Activated CD4-positive, alpha-beta T cell treated with anti-CD3 and anti-CD28 coated beads, Interleukin-2, amount 50 U/mL, for 48 hours (primary cell): Measurements from ENCODE around the gene ATP11A.
"Not testable (repeated sequence)": the region's sequence is repeated elsewhere in the genome, so short reads cannot be mapped to it uniquely, and the experiment has no call there.

Source experiments
- DNase-seq, 2 experiments: peaks; one replicate each; pipeline ENCODE4 v3.0.0-alpha.2; 2020

Gene ATP11A

DNA sequence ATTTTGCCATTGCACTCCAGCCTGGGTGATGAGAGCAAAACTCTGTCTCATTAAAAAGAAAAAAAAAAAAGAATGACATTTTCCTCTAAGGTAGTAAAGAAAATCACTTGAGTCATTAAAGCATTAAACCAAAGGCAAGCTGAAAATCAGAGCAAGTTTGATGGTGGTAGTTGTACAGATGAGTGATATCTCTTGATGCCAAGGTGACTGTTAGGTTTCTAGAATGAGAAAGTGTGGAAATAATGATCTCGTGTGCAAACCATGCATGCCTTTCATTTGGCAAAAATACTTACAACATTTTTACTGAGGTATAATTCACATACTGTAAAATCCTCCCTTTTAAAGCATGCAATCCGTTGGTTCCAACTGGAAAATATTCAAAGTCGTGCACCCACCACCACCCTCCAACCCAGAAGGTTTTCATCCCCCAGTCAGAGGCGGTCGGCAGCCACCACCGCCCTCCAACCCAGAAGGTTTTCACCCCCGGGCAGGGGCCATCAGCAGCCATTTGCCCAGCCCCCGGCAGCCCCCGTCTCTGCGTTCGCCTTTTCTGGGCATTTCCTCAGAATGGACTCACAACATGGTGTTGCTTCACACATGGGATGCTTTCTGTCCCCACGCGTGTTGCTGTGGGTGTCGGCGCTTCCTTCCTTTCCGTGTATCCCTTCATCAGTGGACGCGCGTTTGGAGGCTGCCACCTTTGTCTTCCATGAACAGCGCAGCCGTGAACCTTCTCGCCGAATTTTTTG is 90.2 kb downstream of the ATP11A start:
- no peak for DNase-seq

- DNase-seq, result no peak
These were observed 91.4 kb downstream of the ATP11A start for GRCh38 chr13:112781287-112781686.

DNA sequence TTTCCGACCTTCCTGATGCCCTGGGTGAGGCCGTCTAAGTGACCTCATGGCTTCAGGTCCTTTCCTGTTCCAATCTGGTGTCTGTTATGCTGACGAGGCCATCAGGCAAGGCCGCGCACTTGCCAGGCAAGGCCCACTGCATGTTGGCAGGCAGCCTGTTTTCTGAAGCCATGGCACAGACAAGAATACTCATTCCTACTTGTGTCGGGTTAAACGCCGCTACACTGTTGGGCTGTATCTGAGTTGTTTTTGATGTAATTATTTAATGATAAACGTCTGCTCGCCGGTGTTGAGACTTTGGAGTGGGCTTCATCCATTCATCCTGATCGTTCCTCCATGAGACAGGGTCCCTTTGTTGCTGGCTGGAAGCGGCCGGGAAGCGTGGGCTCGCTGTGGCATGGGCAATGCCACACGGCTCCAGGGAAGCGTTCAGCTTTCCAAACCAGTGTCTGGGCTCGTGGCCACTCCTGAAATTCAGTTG is 92.1 kb downstream of the ATP11A start:
- DNase-seq, result no peak

DNA sequence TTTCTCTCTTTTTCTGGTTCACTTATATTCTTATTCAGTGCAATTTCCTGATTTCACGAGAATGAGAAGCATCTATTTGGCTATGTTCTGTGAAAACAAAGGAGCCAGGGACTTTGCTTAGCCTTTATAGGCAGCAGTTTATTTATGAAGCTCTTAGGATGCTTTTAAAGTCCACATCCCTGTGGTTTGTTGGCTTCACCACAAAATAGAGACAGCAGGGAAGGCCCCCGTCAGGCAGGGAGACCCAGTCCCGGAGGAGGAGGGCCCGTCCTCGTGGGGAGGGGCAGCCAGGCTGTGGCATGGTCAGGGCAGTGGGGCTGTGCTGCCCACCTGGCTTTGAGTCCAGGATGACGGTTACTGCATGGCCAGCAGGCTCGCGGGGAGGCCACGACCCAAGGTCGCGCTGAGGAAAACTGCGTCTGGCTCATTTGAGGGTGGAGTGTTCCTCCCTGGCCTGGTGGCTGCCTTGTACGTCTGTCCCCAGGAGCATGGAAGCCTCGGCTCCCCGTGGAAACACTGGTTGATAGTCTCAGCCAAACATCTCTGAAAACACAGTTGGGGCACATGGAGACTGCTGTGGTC is 92.7 kb downstream of the ATP11A start:
- no peak for DNase-seq

- DNase-seq, result no peak
These were observed 93.5 kb downstream of the ATP11A start for GRCh38 chr13:112783135-112783977.

DNA sequence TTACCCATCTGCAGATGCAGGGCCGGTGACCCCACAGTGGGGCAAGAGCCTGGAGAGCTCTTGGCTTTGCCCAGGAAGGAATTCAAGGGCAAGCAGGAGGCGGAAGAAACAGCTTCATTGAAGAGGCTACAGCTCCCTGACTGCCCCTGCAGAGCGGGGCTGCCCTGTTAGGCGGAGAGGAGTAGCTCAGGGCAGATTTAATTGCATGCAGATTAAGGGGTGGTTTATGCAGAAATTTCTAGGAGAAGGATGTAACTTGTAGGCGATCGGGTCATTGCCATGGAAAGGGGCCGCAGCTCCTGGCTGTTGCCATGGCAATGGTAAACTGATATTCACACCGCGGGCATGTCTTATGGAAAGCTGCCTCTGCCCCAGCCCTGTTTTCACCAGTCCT is 94.1 kb downstream of the ATP11A start:
- DNase-seq, result no peak

GRCh38 chr13:112784811-112785482 is 95.1 kb downstream of the ATP11A start:
- DNase-seq, result no peak

DNA sequence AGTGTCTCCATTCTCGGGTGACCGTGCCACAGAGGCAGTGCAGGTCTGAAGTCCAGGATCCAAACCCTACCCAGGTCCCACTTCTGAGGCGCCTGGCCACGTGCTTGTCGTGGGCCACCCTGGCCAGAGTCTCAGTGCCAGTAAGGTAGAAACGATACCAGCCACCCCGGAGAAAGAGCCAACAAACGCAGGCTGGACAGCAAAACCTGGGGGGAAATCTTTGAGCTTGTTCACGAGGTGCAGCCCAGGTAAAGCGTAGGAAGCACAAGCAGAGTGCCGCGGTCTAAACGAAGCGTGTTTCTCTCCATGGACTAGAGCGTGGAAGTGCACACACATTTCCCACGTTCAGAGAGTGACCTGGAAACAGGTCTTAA is 95.6 kb downstream of the ATP11A start:
- no peak for DNase-seq

DNA sequence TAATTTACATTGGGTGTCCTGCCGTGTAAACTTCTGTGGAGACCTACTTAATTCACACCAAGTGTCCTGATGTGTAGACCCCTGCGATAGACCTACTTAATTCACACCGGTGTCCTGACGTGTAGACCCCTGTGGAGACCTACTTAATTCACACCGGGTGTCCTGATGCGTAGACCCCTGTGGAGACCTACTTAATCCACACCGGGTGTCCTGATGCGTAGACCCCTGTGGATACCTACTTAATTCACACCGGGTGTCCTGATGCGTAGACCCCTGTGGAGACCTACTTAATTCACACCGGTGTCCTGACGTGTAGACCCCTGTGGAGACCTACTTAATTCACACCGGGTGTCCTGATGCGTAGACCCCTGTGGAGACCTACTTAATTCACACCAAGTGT is 97.0 kb downstream of the ATP11A start:
- not testable (repeated sequence) for DNase-seq

DNA sequence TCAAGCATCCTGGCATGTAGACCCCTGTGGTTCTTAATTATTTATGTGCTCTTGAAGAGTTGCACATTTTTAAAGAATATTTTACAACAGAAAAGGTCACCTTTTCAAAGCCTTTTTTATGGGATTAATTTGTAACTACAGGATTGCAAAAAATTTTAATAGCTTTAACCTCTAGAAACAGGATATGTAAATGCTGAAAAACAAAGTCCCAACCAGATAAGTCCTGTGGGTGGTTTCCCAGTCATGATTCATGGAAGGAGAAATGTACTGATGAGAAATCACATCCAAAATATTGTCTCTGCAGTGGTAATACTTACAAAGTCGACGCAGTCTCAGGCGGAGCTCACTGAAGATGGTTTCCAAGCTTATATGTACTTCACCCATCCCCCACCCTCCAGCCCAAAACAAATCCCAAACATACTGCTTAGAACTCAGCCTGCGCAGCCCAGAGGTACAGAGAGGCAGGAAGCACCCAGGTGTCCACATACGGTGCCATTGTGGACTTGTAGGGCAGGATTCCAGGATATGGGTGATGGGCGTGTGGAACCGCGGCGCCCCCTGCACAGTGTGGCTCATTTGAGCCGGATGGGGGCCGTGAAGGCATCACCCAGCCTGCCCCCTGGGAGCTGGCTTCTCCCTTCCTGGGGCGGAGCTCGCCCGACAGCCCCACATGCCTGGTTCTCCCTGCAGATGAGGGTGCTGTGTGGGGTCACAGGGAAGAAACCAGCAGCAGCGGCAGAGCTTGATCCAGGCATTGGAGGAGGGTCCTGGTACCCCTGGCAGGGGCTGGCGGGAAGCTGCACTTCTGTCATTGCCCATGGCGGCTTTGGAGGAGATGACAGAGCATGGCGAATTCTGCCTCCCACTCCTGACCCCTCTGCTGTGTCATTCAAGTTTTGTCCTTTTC is 101.2 kb downstream of the ATP11A start:
- DNase-seq, result no peak

DNA sequence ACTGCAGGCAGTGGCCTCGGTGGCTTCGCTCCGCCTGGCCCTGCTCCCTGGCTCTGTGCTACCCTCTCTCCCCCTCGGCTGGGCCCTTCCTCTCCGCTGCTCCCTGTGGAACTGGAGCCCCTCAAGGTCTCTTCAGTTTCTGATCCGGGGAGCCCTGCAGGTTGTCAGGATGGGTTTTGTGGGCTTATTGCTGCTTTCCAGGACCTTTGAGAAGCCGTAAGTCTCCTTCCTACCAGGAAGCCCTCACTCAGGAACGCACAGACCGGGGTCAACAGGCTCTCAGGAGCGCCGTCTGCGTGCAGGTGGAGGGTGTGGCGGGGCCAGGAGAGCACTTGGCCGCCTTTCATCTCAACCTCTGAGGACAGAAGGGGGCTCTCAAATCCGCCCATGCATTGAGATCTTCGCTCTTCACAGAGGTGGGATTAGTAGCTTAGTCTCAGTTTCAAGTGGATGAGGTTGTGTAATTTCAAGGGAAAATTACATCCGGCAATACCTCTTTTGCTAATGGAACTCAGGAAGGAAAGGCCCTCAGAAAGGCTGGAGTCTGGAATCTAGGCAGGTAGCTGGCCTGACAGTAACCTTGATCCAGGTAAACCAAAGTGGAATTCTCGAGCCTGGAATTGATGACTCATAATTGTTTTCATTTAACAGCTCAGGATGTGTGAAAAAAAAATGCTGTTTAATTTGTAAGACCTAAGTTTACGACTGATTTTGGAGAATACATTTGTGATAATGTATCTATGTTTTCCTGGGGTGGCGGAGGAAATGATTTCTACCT is 102.0 kb downstream of the ATP11A start:
- DNase-seq, result no peak

- no peak for DNase-seq
These were observed 102.7 kb downstream of the ATP11A start for GRCh38 chr13:112792511-112792910.

DNA sequence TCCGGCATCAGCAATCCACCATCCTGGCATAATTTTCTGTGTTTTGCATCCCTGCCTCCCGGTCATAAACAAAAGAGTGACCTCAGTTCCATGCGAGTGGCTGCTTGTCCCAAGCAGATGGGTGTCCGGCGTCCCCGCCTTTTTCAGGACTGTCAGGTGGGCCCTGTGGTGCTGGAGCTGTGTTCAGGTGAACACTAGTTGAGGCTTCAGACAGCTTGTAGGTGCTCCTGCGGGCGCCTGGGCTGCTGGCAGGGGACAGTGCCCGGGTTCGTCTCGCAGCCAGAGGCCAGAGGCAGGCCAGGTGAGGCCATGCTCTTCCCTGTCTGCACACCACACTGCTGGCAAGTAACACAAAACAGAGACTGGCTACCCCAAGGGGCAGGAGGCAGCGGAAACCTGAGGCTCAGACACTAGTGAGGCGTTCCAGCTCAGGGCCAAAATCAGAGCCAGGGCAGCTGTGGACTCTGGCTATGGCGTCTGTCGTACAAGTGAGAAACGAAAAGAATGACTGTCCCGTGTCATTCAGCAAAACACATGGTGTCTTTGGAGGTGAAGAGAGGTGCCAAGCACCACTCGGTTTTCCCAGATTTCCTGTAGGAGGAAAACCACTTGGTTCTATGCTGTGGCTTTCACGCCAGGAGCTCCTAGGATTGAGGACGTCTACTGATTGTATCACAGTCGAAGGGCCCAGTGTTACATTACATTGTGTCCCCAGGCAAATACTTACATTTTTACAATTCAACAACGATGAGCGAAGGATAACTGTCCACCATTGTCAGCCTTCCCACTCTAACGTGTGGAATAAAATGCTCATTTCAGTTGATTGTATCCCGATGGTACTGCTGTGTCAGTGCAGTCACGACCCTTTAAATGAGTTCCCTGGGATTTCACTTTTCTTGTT is 104.0 kb downstream of the ATP11A start:
- no peak for DNase-seq

GRCh38 chr13:112795277-112795676 is 105.4 kb downstream of the ATP11A start:
- no peak for DNase-seq

- DNase-seq, result no peak
These were observed 106.5 kb downstream of the ATP11A start for GRCh38 chr13:112796190-112796915.

DNA sequence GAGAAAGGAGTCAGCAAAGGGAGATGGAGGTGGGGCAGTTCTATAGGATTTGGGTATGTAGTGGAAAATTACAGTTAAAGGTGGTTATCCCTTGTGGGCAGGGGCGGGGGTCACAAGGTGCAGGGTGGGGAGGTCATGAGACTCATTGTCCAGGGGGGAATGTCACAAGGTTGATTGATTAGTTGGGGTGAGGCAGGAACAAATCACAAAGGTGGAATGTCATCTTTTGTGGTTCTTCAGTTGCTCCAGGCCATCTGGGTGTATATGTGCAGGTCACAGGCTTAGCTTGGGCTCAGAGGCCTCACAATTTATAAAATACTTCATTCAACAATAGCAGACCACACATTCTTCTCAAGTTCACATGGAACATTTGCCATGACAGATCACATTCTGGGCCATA is 109.6 kb downstream of the ATP11A start:
- no peak for DNase-seq

- no peak for DNase-seq
These were observed 110.2 kb downstream of the ATP11A start for GRCh38 chr13:112800057-112800456.

- not testable (repeated sequence) for DNase-seq
These were observed 111.0 kb downstream of the ATP11A start for GRCh38 chr13:112800807-112801206.

DNA sequence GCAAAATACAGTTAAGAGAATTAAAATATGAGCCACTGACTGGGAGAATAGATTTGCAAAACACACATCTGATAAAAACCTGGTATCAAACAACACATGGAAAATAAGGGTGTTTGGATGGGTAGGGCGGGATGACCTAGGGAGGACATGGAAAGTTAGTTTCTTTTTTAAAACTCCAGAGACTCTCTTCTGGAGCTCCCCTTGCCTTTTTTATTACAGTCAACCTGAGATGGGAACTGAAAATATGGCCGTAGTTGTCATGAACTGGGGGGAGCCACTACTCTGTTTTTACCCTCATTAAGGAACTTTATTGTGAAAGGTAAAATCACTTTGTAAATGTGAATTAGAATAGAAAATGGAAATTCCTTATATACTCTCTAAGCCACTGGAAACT is 113.0 kb downstream of the ATP11A start:
- DNase-seq, result no peak

DNA sequence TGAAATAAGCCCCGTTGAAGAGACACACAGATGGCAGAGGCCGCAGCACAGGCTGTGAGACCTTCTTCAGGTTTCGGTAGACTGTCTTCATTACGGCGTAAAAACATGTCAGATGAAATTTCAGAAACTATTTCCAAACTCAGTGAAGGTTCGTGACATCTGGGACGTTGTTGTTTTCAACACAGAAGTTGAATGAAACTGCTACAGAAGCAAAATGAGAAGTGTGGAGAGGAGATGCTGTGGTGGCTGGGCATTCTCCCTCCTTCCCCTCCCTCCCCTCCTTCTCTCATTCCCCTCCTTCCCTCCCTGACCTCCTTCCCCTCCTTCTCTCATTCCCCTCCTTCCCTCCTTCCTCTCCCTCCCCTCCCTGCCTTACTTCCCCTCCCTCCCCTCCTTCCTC is 113.6 kb downstream of the ATP11A start:
- DNase-seq, result no peak
